Measurements from ENCODE around the gene ATP10D.

- TF ChIP-seq, protein P1, sequence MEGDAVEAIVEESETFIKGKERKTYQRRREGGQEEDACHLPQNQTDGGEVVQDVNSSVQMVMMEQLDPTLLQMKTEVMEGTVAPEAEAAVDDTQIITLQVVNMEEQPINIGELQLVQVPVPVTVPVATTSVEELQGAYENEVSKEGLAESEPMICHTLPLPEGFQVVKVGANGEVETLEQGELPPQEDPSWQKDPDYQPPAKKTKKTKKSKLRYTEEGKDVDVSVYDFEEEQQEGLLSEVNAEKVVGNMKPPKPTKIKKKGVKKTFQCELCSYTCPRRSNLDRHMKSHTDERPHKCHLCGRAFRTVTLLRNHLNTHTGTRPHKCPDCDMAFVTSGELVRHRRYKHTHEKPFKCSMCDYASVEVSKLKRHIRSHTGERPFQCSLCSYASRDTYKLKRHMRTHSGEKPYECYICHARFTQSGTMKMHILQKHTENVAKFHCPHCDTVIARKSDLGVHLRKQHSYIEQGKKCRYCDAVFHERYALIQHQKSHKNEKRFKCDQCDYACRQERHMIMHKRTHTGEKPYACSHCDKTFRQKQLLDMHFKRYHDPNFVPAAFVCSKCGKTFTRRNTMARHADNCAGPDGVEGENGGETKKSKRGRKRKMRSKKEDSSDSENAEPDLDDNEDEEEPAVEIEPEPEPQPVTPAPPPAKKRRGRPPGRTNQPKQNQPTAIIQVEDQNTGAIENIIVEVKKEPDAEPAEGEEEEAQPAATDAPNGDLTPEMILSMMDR (IDR thresholded peaks at IDR 0.05) = no peak
- TF ChIP-seq EP300 (IDR thresholded peaks at IDR 0.05) (no peak), POLR2AphosphoS5 (IDR thresholded peaks at IDR 0.05) (no peak)
Measured at GRCh38 chr4:47597696-47598095, 112.6 kb downstream of the ATP10D start.
